Aorta (tissue), 5 donors: ENCODE measurements around the gene TTC27. TPM values are rescaled to one million over a fixed set of nuclear protein-coding genes. Genes with fewer than 3 reads are reported as not detected.
"Not testable (repeated sequence)": the region's sequence is repeated elsewhere in the genome, so short reads cannot be mapped to it uniquely, and the experiment has no call there.

Experiments
- ATAC-seq: fragments of 200-7000 bp; cut with Tn5 transposase; one replicate; pipeline ENCODE4 v1.9.1; 2022; ENCODE audit warnings: moderate library complexity; ENCODE audit not compliant: low FRiP score
- DNase-seq, 2 donors: peaks; one replicate each; pipeline ENCODE4 v3.0.0-alpha.2; 2020
- H3K27ac ChIP-seq, 2 donors: one replicate each; pipeline ENCODE4 v1.5.1; 2013; ENCODE audit warnings: low read length in 2 of 2, mild to moderate bottlenecking in 2 of 2, moderate library complexity in 2 of 2, control low read depth in 1 of 2, inconsistent platforms in 1 of 2, low read depth in 1 of 2
- H3K27me3 ChIP-seq, 2 donors: one replicate each; pipeline ENCODE4 v1.6.1; 2013; ENCODE audit warnings: control low read depth in 1 of 2, low read length in 1 of 2, mild to moderate bottlenecking in 1 of 2, moderate library complexity in 1 of 2; ENCODE audit not compliant: insufficient read depth in 2 of 2, control insufficient read depth in 1 of 2
- H3K36me3 ChIP-seq, 2 donors: one replicate each; pipeline ENCODE4 v1.6.1; 2013; ENCODE audit warnings: control low read depth in 1 of 2, low read length in 1 of 2, mild to moderate bottlenecking in 1 of 2; ENCODE audit not compliant: insufficient read depth in 2 of 2, control insufficient read depth in 1 of 2
- H3K4me1 ChIP-seq, 2 donors: one replicate each; pipeline ENCODE4 v1.6.1; 2013; ENCODE audit warnings: low read length in 2 of 2, control low read depth in 1 of 2, mild to moderate bottlenecking in 1 of 2, moderate library complexity in 1 of 2; ENCODE audit not compliant: insufficient read depth in 2 of 2, control insufficient read depth in 1 of 2
- H3K4me3 ChIP-seq, 2 donors: one replicate each; pipeline ENCODE4 v1.5.1; 2013; ENCODE audit warnings: low read length in 2 of 2, control low read depth in 1 of 2, mild to moderate bottlenecking in 1 of 2
- H3K9me3 ChIP-seq: one replicate; pipeline ENCODE4 v1.6.1; 2013; ENCODE audit warnings: mild to moderate bottlenecking, low read length; ENCODE audit not compliant: control insufficient read depth
- WGBS, 2 donors: extraction: QIAGEN DNeasy Blood & Tissue Kit; methylation state at CpG; one replicate each; pipeline ENCODE4 v1.1.7; 2013; 5-methylcytosine and 5-hydroxymethylcytosine counted together
- intact Hi-C, 2 donors: fragments of 100-400 bp; cut with DNase I; formaldehyde crosslinking; loops; one replicate each; pipeline versions ENCODE4 v1.14.2 to v1.15.0; 2022
- polyA plus RNA-seq, 2 donors: library from polyadenylated mRNA; stranded (reverse); fragments of 200-250 nt; gene quantifications; one replicate each; pipeline ENCODE4 v1.2.3, GENCODE V29; 2013
- total RNA-seq, 2 donors: library from RNA; stranded (reverse); fragmentation: NEBNext Ultra II Directional; extraction: Animal tissue kit (Norgen Biotek cat#: 25700); gene quantifications; one replicate each; pipeline ENCODE4 v1.2.1, GENCODE V29; 2021
- donor health status: healthy with polysubstance abuse.
- donor health status: Bipolar disorder and iron deficiency.
- donor health status: DM: no; HTN: no; CAD: no.
- donor health status: DM: no; HTN: no; CAD: no.
- donor health status: DM: yes; HTN: yes; CAD: no.

Gene TTC27
- total and polyA plus RNA-seq, 4 donors: 5.0 to 22.4 (median 13.0) TPM

DNA sequence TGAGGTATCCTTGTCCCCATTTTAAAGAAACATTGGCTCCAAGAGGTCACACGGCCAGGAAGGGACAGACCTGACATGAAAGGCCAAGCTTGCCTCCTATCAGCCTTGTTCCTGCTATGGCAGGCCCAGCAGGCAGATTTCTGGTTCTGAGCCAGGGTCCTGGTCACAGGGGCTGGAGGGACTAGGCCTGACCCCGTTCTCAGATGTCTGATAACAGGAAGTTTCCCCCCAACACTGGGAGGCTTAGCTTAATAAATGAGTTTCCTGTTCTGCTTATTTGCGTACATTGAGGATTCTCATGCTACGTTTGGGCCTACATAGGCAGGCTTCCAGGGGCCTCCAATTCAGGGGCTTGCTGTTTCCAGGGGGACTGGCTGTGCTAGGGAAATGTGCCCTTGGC lies 211.1 kb downstream of the TTC27 start:
- no peak for ATAC-seq
- Histone ChIP-seq H3K27me3 (no peaks in the 10 kb centered on the region), H3K4me1 (no peaks in the 10 kb centered on the region), H3K36me3 (no peaks in the 10 kb centered on the region), H3K27ac (no peak overlapping the region), H3K9me3 (no peaks in the 10 kb centered on the region), H3K4me3 (no peak overlapping the region)
- 86 to 93% methylated on average over 4 of the region's 4 CpGs for WGBS, 2 donors
- intact Hi-C loops: no loop called here
- DNase-seq: no peak

DNA sequence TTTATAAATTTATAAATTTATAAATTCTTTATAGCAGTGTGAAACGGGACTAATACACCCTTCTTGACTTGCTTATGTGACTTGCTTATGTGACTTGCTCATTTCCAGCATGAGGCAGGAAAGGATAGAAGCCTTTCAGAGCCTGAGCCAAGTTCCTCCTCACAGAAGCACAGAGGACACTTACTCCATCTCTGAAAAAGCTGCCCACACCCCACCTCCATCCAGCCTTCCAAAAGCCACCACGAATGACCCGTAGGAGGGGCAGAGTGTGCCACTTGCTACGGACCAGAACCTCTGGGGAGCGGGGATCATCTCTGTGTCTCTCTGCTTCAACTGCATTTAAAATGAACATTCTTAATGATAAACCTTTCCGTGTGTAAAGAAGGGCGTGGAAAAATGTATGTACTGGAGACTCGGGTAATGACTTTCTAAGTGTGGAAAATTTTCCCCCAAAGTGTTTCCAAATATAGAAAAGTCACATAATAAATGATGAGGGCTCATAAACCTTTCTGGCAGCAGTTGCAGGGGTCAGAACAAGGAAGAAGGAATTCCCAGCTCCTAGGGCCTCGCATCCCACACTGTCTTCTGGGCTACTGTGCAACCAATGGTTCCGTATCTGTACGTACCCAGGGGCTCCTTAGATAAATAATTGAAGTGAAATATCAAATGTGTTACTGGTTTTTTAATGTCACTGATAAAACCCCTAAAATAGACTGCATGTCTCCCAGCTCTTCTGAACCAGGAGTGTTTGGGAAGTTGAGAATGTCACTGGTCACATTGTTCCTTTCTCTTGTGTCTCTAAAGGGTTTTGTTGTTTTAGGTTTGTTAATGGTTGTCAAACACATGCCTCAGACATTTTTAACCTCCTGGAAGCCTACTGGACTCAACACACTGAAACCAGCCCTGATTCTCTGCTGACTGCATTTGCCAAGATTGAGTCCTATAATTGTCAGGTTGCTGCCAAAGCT lies 214.4 kb downstream of the TTC27 start:
- no peak overlapping the region for H3K27ac ChIP-seq
- no peaks in the 10 kb centered on the region for H3K9me3 ChIP-seq
- H3K4me1 ChIP-seq: no peaks in the 10 kb centered on the region
- intact Hi-C loops: no loop called here
- WGBS, 2 donors: 62 to 63% methylated on average over 11 of the region's 11 CpGs
- no peaks in the 10 kb centered on the region for H3K27me3 ChIP-seq
- no peak for DNase-seq
- ATAC-seq: no peak
- no peaks in the 10 kb centered on the region for H3K36me3 ChIP-seq
- no peak overlapping the region for H3K4me3 ChIP-seq

DNA sequence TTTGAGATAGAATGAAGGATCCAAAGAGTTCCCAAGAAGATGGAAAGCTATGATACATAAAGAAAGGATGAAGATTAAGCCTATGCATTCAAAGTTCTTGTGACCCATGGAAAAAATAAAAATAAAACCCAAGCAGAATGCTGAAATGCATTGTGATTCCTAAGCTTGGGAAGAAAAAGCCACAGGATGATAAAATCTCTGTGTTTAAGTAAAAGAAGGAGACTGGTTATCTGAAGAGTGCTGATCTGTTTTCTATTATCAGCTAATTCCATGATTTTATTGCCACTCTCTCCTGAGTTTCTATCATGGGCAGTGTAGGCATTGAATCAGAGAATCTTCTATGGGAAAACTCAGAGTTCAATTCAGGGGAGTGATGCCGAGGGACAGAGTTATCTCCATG lies 215.8 kb downstream of the TTC27 start:
- Histone ChIP-seq H3K9me3 (no peaks in the 10 kb centered on the region), H3K4me1 (no peaks in the 10 kb centered on the region), H3K27ac (no peak overlapping the region), H3K27me3 (no peaks in the 10 kb centered on the region), H3K4me3 (no peak overlapping the region), H3K36me3 (no peaks in the 10 kb centered on the region)
- 90 to 97% methylated on average over 1 of the region's 1 CpG for WGBS, 2 donors
- ATAC-seq (no peak), DNase-seq (no peak)
- intact Hi-C loops: no loop called here

DNA sequence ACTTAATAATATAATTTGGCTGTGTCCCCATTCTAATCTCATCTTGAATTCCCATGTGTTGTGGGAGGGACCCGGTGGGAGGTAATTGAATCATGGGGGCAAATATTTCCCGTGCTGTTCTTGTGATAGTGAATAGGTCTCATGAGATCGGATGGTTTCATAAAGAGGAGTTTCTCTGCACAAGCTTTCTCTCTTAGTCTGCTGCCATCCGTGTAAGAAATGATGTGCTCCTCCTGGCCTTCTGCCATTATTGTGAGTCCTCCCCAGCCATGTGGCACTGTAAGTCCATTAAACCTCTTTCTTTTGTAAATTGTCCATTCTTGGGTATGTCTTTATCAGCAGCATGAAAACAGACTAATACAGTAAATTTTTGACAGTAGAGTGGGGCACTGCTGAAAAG lies 216.4 kb downstream of the TTC27 start:
- Histone ChIP-seq H3K4me3 (no peak overlapping the region), H3K4me1 (no peaks in the 10 kb centered on the region), H3K9me3 (no peaks in the 10 kb centered on the region), H3K27me3 (no peaks in the 10 kb centered on the region), H3K36me3 (no peaks in the 10 kb centered on the region), H3K27ac (no peak overlapping the region)
- WGBS, 2 donors: 75 to 78% methylated on average over 4 of the region's 4 CpGs
- intact Hi-C loops: no loop called here
- DNase-seq (no peak), ATAC-seq (no peak)

DNA sequence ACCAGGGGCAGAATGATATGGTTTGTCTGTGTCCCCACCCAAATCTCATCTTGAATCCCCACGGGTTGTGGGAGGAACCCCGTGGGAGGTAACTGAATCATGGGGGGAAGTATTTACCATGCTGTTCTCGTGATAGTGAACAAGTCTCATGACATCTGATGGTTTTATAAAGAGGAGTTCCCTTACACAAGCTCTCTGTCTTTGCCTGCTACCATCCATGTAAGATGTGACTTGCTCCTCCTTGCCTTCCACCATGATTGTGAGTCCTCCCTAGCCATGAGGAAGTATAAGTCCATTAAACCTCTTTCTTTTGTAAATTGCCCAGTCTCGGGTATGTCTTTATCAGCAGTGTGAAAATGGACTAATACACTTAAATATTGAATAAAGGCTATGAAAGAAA lies 218.4 kb downstream of the TTC27 start:
- intact Hi-C loops, DNase-seq, H3K9me3 ChIP-seq, H3K27me3 ChIP-seq, H3K36me3 ChIP-seq, H3K27ac ChIP-seq, H3K4me3 ChIP-seq, H3K4me1 ChIP-seq, ATAC-seq: not testable (repeated sequence)
- WGBS, 2 donors: 95 to 97% methylated on average over 4 of the region's 4 CpGs

DNA sequence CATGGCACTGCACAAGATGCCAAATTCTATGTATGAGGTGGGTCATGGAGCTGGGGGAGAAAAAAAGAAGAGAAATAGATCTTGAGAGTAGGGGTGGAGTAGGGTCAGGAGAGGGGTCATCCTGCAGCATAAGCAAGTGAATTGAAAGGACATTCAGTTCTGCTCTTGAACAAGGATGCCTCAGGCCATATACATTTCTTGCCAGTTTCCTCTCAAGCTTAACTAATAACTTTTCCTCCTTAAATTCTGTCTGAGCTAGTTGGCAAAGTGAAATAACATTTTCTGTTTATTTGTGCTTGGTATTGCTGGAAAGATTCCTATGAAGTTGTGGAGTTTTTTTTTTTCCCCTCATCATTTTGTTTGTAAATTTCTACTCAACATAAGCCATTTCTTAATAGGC lies 219.9 kb downstream of the TTC27 start:
- Histone ChIP-seq H3K9me3 (no peaks in the 10 kb centered on the region), H3K4me1 (no peaks in the 10 kb centered on the region), H3K36me3 (no peaks in the 10 kb centered on the region), H3K4me3 (no peak overlapping the region), H3K27me3 (no peaks in the 10 kb centered on the region), H3K27ac (no peak overlapping the region)
- ATAC-seq: no peak
- intact Hi-C loops: no loop called here
- no peak for DNase-seq

DNA sequence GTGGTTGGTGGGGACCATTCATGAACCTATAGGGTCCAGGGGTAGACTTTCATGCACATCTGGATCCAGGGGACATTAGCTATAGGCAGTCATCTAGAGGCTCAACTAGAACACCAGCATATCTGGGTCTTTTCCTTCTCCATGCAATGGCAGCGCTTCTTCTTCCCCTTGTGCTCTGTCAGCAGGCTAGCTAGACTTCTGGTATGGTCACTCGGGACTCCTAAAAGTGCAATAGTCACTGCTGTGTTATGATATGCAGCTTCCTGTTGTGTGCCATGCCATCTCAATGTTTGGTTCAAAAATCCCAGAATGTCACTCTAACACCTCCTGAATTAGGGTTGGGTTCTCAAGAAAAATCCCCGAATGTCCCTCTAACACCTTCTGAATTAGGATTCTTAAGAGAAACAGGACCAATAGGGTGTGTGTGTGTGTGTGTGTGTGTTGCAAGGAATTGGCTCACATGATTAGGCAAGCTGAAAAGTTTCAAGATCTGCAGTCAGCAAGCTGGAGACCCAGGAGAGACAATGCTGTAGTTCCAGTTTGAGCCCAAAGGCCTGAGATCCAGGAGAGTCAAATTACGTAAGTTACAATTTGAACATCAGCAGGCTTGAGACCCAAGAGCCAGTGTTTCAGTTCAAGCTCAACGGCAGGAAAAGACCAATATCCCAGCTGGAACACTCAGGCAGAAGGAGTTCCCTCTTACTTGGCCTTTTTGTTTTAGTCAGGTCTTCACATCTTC lies 221.8 kb downstream of the TTC27 start:
- intact Hi-C loops: no loop called here

DNA sequence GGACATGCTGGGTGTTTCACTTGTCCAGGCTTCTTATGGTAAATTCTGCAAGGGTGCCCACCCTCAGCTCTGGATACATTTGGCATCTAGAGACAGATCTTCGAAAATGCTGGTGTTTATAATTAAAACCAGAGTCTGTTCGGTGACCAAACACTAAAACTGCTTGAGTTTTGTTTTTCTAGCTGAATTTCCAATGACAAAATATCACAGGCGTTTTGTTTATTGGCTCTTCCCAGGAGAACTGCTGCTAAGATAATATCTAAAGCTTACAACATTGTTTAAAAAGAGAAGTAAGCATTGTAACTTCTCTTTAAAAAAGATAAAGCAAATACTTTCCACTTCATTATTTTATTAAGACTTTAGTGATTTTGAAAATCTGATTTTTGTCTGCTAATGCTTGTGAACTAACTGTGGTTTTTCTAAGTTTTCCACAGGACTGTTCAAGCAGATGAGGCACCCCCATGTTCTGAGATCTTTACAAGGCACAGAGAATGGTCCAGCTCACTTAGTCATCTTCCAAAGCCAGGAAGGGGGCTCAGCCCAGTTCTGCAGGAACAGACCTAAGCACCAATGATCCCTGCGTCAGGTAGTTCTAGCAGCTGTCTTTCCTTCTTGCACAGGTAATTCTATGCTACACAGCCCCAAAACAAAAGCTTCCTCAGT lies 224.1 kb downstream of the TTC27 start:
- Histone ChIP-seq H3K9me3 (no peaks in the 10 kb centered on the region), H3K4me3 (no peak overlapping the region), H3K27ac (no peak overlapping the region), H3K4me1 (no peaks in the 10 kb centered on the region), H3K36me3 (no peaks in the 10 kb centered on the region), H3K27me3 (no peaks in the 10 kb centered on the region)
- intact Hi-C loops: no loop called here
- DNase-seq: no peak
- ATAC-seq: no peak
- 44 to 55% methylated on average over 4 of the region's 4 CpGs for WGBS, 2 donors

More for the DNA sequence above, 221.8 kb downstream of the TTC27 start:
- Histone ChIP-seq H3K4me3 (no peak overlapping the region), H3K27me3 (no peaks in the 10 kb centered on the region), H3K4me1 (no peaks in the 10 kb centered on the region), H3K27ac (no peak overlapping the region), H3K9me3 (no peaks in the 10 kb centered on the region), H3K36me3 (no peaks in the 10 kb centered on the region)
- 85 to 88% methylated on average over 5 of the region's 5 CpGs for WGBS, 2 donors
- ATAC-seq: peak; percentile 33
- DNase-seq: no peak
